Keratinocyte (primary cell): ENCODE data around the gene LPAR5.

ENCODE experiments used
- CTCF ChIP-seq, 3 experiments: IDR thresholded peaks in 1 of 3; conservative IDR thresholded peaks in 1 of 3; optimal IDR thresholded peaks in 1 of 3; 2 replicates in 2 of 3; 3 replicates in 1 of 3; pipeline versions ENCODE3 to v1.5.1; 2011; ENCODE audit warnings: low read length in 3 of 3, mild to moderate bottlenecking in 3 of 3, moderate library complexity in 2 of 3, control low read depth in 1 of 3, inconsistent platforms in 1 of 3; ENCODE audit not compliant: insufficient read depth in 2 of 3; ENCODE audit errors: extremely low read depth in 1 of 3
- EZH2 ChIP-seq: IDR thresholded peaks from one replicate; pipeline ENCODE4 v1.6.1; 2012; ENCODE audit warnings: inconsistent platforms, mild to moderate bottlenecking, low read length, moderate library complexity

DNA sequence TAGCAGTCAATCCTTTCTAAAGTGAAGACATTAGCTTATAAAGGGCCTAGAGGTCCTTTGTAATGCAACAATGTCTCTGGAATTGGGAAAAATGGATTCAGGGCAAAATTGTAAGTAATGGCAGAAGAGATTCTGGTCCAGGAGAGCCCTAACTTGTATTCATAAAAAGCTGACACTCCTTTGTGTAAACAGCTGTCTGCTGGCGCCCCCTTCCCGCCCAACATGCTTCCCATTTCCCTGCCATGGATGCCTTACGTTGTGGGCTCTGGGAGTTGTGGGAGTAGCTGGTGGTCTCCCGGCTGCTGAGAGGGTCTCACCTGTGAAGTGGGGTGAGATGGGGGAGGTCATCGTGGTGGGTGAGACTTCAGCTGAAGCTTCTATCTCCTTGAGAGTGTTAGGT is 9.1 kb upstream of the LPAR5 start:
- TF ChIP-seq CTCF (optimal IDR thresholded peaks at IDR 0.05 in 1 of 3, IDR thresholded peaks at IDR 0.05 in 1 of 3, conservative IDR thresholded peaks at IDR 0.05 in 1 of 3; ENCODE audit: extremely low read depth in 1 of 3, insufficient read depth in 2 of 3, low read length in 3 of 3): peak in 1 of 3 experiments; percentile 36
- no peak for TF ChIP-seq EZH2
